GM12872 (cell line): ENCODE measurements around the gene NR3C2.

ENCODE experiments used
- TF ChIP-seq, protein P1 (sequence below): IDR thresholded peaks from 3 replicates; pipeline ENCODE4 v1.5.1; 2011; ENCODE audit warnings: low read depth, mild to moderate bottlenecking, low read length, moderate library complexity; ENCODE audit not compliant: insufficient read depth

The NR3C2 gene

GRCh38 chr4:148108766-148109165 lies 333.4 kb downstream of the NR3C2 start:
- TF ChIP-seq, protein P1, sequence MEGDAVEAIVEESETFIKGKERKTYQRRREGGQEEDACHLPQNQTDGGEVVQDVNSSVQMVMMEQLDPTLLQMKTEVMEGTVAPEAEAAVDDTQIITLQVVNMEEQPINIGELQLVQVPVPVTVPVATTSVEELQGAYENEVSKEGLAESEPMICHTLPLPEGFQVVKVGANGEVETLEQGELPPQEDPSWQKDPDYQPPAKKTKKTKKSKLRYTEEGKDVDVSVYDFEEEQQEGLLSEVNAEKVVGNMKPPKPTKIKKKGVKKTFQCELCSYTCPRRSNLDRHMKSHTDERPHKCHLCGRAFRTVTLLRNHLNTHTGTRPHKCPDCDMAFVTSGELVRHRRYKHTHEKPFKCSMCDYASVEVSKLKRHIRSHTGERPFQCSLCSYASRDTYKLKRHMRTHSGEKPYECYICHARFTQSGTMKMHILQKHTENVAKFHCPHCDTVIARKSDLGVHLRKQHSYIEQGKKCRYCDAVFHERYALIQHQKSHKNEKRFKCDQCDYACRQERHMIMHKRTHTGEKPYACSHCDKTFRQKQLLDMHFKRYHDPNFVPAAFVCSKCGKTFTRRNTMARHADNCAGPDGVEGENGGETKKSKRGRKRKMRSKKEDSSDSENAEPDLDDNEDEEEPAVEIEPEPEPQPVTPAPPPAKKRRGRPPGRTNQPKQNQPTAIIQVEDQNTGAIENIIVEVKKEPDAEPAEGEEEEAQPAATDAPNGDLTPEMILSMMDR, result no peak

- TF ChIP-seq, protein P1, result no peak
These were observed 338.4 kb downstream of the NR3C2 start for GRCh38 chr4:148103597-148104355.

DNA sequence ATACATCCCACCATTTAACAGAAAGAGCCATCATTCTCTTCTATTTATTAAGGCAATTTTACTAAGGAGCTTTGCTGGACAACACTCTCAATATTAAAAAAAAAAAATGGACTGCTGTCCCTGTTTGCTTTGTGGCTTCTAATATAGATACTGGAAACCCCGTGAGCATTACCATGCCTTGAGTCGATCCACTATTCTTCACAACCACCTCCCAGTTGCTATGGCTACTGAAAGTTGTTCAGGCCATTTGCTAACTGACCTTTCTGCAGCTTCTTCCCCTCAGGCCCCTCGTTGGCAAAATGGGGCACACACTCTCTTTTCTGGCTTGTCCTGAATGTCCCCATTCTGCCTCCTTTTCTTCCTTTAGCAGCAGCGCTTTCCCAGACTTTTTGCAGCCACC lies 340.4 kb downstream of the NR3C2 start:
- TF ChIP-seq, protein P1, result no peak

- TF ChIP-seq, protein P1, result no peak
These were observed 341.0 kb downstream of the NR3C2 start for GRCh38 chr4:148101235-148101634.

DNA sequence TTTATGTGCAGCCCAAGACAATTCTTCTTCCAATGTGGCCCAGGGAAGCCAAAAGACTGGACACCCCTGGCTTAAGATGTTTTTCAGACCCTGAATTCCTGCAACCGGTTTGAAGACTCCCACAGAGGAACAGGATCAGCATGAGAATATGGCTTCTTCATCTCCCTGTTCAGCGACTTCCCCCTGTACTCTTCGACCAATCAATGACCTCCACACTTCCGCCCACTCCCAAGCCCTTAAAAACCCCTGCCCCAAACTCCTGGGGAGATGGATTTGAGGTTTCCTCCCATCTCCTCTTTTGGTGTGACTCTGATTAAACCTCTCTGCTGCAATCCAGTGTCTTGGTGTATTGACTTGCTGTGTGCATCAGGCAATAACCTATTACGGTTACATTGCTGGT lies 344.4 kb downstream of the NR3C2 start:
- TF ChIP-seq, protein P1, result no peak

- TF ChIP-seq, protein P1, result no peak
These were observed 346.8 kb downstream of the NR3C2 start for GRCh38 chr4:148095346-148095923.

- TF ChIP-seq, protein P1, result no peak
These were observed 348.1 kb downstream of the NR3C2 start for GRCh38 chr4:148094149-148094548.
